ENCODE data around the gene TRIO. TPM values are rescaled to one million over a fixed set of nuclear protein-coding genes. Genes with fewer than 3 reads are reported as not detected.

Gene TRIO
- total RNA-seq, 6 donors from 2014 or later: 138 to 408 (median 156) TPM

DNA sequence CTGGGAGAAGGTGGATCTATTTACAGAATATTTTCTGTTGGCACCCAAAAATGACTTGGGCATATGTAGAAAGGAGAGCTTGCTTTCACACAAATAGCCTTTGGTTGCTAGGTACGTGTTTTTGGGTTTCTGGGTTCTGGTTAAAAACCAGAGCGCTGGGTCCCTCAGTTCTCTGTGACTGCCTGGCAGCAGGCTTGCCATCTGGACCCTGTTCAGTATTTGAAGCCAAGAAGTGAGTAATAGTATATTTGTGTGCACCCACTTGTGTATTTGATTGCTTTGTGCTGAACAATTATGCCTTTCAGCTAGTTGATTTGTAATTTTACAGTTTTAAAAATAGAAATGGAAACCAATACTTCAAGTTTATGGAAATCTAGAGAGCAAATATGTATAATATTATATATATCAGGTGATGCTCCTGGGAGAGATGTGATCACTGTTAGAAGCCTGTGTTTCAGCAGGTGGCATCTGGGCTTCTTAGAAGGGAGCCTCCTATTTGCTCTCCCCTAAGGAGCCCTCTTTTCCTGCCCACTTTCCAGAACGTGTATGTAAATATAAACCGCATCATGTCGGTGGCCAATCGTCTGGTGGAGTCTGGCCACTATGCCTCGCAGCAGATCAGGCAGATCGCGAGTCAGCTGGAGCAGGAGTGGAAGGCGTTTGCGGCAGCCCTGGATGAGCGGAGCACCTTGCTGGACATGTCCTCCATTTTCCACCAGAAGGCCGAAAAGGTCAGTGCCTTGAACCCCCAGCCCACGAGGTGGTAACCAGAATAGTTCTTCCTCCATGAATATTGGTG lies 153.6 kb downstream of the TRIO start:
- ATAC-seq (ENCODE audit: low FRiP score in 2 of 2) (no peak), DNase-seq (no peak)
- TF ChIP-seq POLR2AphosphoS5 (IDR thresholded peaks at IDR 0.05) (no peak), EP300 (IDR thresholded peaks at IDR 0.05) (no peak), POLR2A (IDR thresholded peaks at IDR 0.05) (no peak)
- TF ChIP-seq, protein P1, sequence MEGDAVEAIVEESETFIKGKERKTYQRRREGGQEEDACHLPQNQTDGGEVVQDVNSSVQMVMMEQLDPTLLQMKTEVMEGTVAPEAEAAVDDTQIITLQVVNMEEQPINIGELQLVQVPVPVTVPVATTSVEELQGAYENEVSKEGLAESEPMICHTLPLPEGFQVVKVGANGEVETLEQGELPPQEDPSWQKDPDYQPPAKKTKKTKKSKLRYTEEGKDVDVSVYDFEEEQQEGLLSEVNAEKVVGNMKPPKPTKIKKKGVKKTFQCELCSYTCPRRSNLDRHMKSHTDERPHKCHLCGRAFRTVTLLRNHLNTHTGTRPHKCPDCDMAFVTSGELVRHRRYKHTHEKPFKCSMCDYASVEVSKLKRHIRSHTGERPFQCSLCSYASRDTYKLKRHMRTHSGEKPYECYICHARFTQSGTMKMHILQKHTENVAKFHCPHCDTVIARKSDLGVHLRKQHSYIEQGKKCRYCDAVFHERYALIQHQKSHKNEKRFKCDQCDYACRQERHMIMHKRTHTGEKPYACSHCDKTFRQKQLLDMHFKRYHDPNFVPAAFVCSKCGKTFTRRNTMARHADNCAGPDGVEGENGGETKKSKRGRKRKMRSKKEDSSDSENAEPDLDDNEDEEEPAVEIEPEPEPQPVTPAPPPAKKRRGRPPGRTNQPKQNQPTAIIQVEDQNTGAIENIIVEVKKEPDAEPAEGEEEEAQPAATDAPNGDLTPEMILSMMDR (IDR thresholded peaks at IDR 0.05): no peak
- H3K27ac ChIP-seq: no peak overlapping the region
- no peak overlapping the region for H3K4me3 ChIP-seq
- peaks cover 5 to 52% (median 12%) of the 10 kb centered on the region in 4 donors for H3K36me3 ChIP-seq
- 87 to 90% methylated on average over 6 to 14 of the region's 14 CpGs for WGBS, 2 donors
- no peaks in the 10 kb centered on the region for H3K9me3 ChIP-seq
- H3K4me1 ChIP-seq: peaks cover 0 to 2% (median 0%) of the 10 kb centered on the region in 4 donors
- H3K27me3 ChIP-seq: no peaks in the 10 kb centered on the region

DNA sequence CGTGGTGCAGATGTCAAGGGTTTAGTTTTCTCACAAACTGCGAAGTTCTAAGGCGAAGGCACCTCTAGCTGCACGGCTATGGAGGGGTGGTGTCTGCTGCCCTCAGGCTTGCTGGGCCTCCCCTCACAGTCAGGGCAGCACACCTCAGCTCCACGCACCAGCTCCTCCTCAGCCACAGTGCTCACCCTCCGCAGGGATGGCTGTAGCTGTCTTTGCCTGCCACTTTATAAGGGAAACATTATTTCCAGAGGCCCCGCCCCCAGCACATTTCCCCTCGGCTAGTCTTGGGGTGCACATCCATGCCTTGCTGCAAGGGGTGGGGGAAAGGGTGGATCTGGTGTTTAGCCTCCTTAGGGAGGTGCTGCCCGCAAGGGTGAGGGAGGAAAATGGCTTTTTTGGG lies 154.6 kb downstream of the TRIO start:
- Histone ChIP-seq H3K27me3 (no peaks in the 10 kb centered on the region), H3K36me3 (peaks cover 5 to 52% (median 12%) of the 10 kb centered on the region in 4 donors), H3K9me3 (no peaks in the 10 kb centered on the region), H3K4me1 (peaks cover 0 to 2% (median 0%) of the 10 kb centered on the region in 4 donors), H3K4me3 (no peak overlapping the region), H3K27ac (no peak overlapping the region)
- ATAC-seq (ENCODE audit: low FRiP score in 2 of 2) (no peak), DNase-seq (no peak)
- 93 to 96% methylated on average over 9 of the region's 9 CpGs for WGBS, 2 donors
- TF ChIP-seq POLR2AphosphoS5 (IDR thresholded peaks at IDR 0.05) (no peak), POLR2A (IDR thresholded peaks at IDR 0.05) (no peak), EP300 (IDR thresholded peaks at IDR 0.05) (no peak)
- TF ChIP-seq, protein P1 (IDR thresholded peaks at IDR 0.05): no peak

DNA sequence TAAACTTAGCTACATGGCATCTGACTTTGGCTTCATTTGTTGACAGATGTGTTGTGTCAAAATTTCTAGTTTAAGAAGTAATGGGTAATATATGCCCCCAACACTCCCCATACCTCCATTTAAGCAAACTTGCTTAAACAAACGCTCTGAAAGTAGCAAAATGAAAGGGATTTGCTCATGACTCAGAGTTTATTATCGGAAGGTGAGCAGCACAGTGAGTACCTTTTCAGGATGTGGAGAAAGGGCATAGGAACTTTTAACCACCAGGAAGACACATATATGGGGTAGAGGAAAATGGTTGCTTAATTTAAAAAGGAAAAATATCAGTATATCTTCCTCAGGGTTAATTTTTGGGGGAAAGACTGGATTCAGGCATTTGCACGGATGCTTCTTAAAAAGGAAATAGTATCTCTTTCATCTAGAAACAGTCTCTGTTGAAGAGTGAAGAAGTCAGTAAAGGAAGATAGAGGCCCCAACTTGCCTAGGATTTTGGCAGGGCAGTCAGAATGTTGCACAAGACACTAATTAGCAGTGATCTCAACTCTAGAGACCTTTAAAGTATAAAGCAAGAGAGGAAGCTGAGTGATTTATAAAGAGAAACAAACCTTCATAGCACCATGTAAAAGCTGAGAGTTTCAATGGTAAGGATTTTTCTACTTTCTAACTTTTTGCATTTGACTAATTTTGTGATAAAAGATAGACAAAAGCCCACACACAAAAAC lies 155.1 kb downstream of the TRIO start:
- Histone ChIP-seq H3K9me3 (no peaks in the 10 kb centered on the region), H3K36me3 (peaks cover 3 to 46% (median 9%) of the 10 kb centered on the region in 4 donors), H3K27me3 (no peaks in the 10 kb centered on the region), H3K4me3 (no peak overlapping the region), H3K4me1 (peaks cover 0 to 2% (median 0%) of the 10 kb centered on the region in 4 donors), H3K27ac (no peak overlapping the region)
- peak in 1 of 2 donors; percentile 61 for ATAC-seq (ENCODE audit: low FRiP score in 2 of 2)
- 80 to 81% methylated on average over 3 of the region's 3 CpGs for WGBS, 2 donors
- no peak for DNase-seq
- no peak for TF ChIP-seq EP300 (IDR thresholded peaks at IDR 0.05)
- no peak for TF ChIP-seq POLR2A (IDR thresholded peaks at IDR 0.05)
- TF ChIP-seq POLR2AphosphoS5 (IDR thresholded peaks at IDR 0.05): no peak
- TF ChIP-seq, protein P1 (IDR thresholded peaks at IDR 0.05): no peak

DNA sequence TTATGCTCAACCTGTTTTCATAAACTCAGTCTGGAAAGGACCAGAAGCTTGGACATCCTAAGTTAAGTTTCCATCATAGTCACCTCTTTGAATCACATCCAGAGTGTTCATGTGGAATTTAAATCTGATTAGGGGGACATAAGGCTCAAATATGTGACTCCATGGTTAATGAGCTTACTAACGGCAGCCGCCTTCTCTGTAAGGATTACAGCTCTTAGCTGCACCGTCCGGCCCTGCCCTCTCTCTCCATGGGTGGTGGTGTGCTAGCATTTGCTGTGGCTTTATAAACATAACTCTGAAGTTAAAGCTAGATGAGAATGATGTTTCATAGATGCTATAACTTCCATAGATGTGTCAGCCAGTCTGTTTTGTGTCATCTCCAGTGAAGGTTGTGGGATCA lies 156.5 kb downstream of the TRIO start:
- no peak for TF ChIP-seq POLR2A (IDR thresholded peaks at IDR 0.05)
- TF ChIP-seq, protein P1 (IDR thresholded peaks at IDR 0.05): no peak
- TF ChIP-seq EP300 (IDR thresholded peaks at IDR 0.05): no peak
- no peak for TF ChIP-seq POLR2AphosphoS5 (IDR thresholded peaks at IDR 0.05)
- H3K9me3 ChIP-seq: no peaks in the 10 kb centered on the region
- peaks cover 0 to 43% (median 9%) of the 10 kb centered on the region in 4 donors for H3K36me3 ChIP-seq
- H3K4me3 ChIP-seq: no peak overlapping the region
- DNase-seq (no peak), ATAC-seq (ENCODE audit: low FRiP score in 2 of 2) (no peak)
- no peaks in the 10 kb centered on the region for H3K27me3 ChIP-seq
- H3K4me1 ChIP-seq: peaks cover 0 to 2% (median 0%) of the 10 kb centered on the region in 4 donors
- 95 to 100% methylated on average over 4 of the region's 4 CpGs for WGBS, 2 donors
- H3K27ac ChIP-seq: no peak overlapping the region

Measured in upper lobe of left lung (tissue), 6 donors.